ENCODE measurements around the gene MTNR1B. TPM values are rescaled to one million over a fixed set of nuclear protein-coding genes. Genes with fewer than 3 reads are reported as not detected.

Gene MTNR1B
- not detected in 2 replicates for total RNA-seq
- not detected for total RNA-seq (2013)
- polyA plus RNA-seq: not detected in 2 replicates
- not detected in 2 replicates for polyA minus RNA-seq

DNA sequence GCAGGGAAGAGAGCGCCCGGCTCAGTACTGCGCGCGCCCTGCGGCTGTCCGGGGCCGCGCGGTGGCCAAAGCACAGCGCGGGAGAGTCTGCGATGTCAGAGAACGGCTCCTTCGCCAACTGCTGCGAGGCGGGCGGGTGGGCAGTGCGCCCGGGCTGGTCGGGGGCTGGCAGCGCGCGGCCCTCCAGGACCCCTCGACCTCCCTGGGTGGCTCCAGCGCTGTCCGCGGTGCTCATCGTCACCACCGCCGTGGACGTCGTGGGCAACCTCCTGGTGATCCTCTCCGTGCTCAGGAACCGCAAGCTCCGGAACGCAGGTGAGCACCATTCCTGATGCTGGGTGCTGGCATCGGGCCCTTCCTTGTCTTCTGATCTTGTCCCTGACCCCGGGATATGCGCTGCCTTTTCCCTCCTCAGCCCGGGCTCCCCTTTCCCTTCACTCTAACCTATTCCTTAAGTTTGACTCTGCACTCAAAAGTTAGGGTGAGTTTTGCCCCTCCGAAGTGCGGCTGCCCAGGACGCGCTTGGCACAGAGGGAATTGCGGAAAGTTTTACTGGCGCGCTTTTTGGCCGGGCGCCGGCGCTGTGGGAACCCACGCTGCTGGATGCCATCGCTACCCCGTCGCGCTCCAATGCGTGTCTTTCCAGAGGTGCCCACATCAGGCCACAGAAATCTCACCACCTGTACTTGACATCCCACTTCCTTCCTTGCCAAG, at the start of gene MTNR1B:
TSS of gene MTNR1B (plus strand) at position 18 of the 714 bp plus-strand sequence. CDS start at position 93, 75 bp downstream.
- H3K9me3 ChIP-seq (ENCODE audit: control extremely low read depth in 1 of 3, control insufficient read depth in 2 of 3, insufficient read depth in 1 of 3, low read length in 2 of 3): peaks cover 0 to 12% (median 0%) of the 10 kb centered on the region in 3 donors
- POLR2A ChIA-PET: no interaction called here
- peaks cover 0 to 7% (median 0%) of the 10 kb centered on the region in 4 experiments for H3K27me3 ChIP-seq (replicated peaks in 1 of 4; ENCODE audit: control extremely low read depth in 1 of 4, control insufficient read depth in 3 of 4, insufficient read depth in 4 of 4, low read length in 3 of 4)
- no peaks in the 10 kb centered on the region for H3K36me3 ChIP-seq (replicated peaks in 1 of 2; ENCODE audit: control extremely low read depth in 1 of 2, control insufficient read depth in 1 of 2, extremely low read depth in 1 of 2, insufficient read depth in 2 of 2, low read length in 1 of 2)
- no peak for DNase-seq
- H3K4me3 ChIP-seq (ENCODE audit: control extremely low read depth in 1 of 5, extremely low read depth in 1 of 5, insufficient read depth in 1 of 5, low read depth in 2 of 5, low read length in 4 of 5): no peak within 1 kb of the TSS
- no peaks in the 10 kb centered on the region for H4K20me1 ChIP-seq (ENCODE audit: control insufficient read depth, insufficient read depth, low read length, poor library complexity, severe bottlenecking)
- 23% methylated on average over 54 of the region's 58 CpGs for WGBS (ENCODE audit: insufficient coverage)
- Mint-ChIP-seq H3K4me1 (no peaks in the 10 kb centered on the region), H3K4me3 (no peak within 1 kb of the TSS), H3K9me3 (ENCODE audit: insufficient read depth) (peaks cover 2% of the 10 kb centered on the region), H3K27ac (no peak within 1 kb of the TSS), H3K27me3 (peaks cover 19% of the 10 kb centered on the region)
- no peak within 1 kb of the TSS for H3K9ac ChIP-seq (ENCODE audit: low read length)
- H3K4me2 ChIP-seq (replicated peaks; ENCODE audit: low read depth, low read length, poor library complexity, severe bottlenecking): no peak within 1 kb of the TSS
- intact Hi-C loops (cut with micrococcal nuclease): no loop called here
- TF ChIP-seq EZH2 (IDR thresholded peaks at IDR 0.05; ENCODE audit: borderline replicate concordance, insufficient read depth, low read depth, low read length, poor library complexity, severe bottlenecking): no peak
- TF ChIP-seq, protein P1, sequence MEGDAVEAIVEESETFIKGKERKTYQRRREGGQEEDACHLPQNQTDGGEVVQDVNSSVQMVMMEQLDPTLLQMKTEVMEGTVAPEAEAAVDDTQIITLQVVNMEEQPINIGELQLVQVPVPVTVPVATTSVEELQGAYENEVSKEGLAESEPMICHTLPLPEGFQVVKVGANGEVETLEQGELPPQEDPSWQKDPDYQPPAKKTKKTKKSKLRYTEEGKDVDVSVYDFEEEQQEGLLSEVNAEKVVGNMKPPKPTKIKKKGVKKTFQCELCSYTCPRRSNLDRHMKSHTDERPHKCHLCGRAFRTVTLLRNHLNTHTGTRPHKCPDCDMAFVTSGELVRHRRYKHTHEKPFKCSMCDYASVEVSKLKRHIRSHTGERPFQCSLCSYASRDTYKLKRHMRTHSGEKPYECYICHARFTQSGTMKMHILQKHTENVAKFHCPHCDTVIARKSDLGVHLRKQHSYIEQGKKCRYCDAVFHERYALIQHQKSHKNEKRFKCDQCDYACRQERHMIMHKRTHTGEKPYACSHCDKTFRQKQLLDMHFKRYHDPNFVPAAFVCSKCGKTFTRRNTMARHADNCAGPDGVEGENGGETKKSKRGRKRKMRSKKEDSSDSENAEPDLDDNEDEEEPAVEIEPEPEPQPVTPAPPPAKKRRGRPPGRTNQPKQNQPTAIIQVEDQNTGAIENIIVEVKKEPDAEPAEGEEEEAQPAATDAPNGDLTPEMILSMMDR (IDR thresholded peaks at IDR 0.05): no peak
- no peak within 1 kb of the TSS for H2AFZ ChIP-seq (ENCODE audit: insufficient read depth, low read depth, low read length, poor library complexity, severe bottlenecking)
- CTCF ChIA-PET: no interaction called here
- H3K27ac ChIP-seq (ENCODE audit: low read length in 2 of 2): no peak within 1 kb of the TSS
- H3K4me1 ChIP-seq (ENCODE audit: control insufficient read depth in 2 of 2, insufficient read depth in 2 of 2, low read length in 2 of 2): no peaks in the 10 kb centered on the region
- no peaks in the 10 kb centered on the region for H3K79me2 ChIP-seq (ENCODE audit: control insufficient read depth, insufficient read depth, low read length)
- ATAC-seq (ENCODE audit: low read depth): no peak

DNA sequence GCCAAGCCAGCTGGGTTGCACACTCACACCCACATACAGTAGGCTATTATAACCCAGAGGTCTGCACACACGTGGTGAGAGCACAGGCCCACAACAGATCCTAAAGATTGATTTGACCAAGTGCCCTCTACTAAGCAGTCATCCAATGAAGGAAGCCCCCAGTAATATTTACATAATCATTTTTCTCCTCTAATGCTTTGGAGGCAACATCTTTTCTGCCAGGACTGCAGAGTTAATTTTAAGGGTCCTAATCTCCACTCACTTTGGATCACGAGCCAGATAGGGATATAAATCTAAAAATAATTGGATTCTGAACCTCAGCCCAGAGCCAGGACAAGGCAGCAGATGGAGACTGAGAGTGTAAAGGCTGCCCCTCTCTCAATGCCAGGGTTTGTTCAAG, 49.1 kb upstream of the MTNR1B start:
- Histone ChIP-seq H2AFZ (ENCODE audit: insufficient read depth, low read depth, low read length, poor library complexity, severe bottlenecking) (no peak overlapping the region), H3K27me3 (replicated peaks in 1 of 4; ENCODE audit: control extremely low read depth in 1 of 4, control insufficient read depth in 3 of 4, insufficient read depth in 4 of 4, low read length in 3 of 4) (no peaks in the 10 kb centered on the region), H3K27ac (ENCODE audit: low read length in 2 of 2) (no peak overlapping the region), H3K9me3 (ENCODE audit: control extremely low read depth in 1 of 3, control insufficient read depth in 2 of 3, insufficient read depth in 1 of 3, low read length in 2 of 3) (peaks cover 2 to 10% (median 7%) of the 10 kb centered on the region in 3 donors), H3K9ac (ENCODE audit: low read length) (no peak overlapping the region), H4K20me1 (ENCODE audit: control insufficient read depth, insufficient read depth, low read length, poor library complexity, severe bottlenecking) (no peaks in the 10 kb centered on the region), H3K36me3 (replicated peaks in 1 of 2; ENCODE audit: control extremely low read depth in 1 of 2, control insufficient read depth in 1 of 2, extremely low read depth in 1 of 2, insufficient read depth in 2 of 2, low read length in 1 of 2) (no peaks in the 10 kb centered on the region), H3K79me2 (ENCODE audit: control insufficient read depth, insufficient read depth, low read length) (no peaks in the 10 kb centered on the region), H3K4me3 (ENCODE audit: control extremely low read depth in 1 of 5, extremely low read depth in 1 of 5, insufficient read depth in 1 of 5, low read depth in 2 of 5, low read length in 4 of 5) (no peak overlapping the region), H3K4me1 (ENCODE audit: control insufficient read depth in 2 of 2, insufficient read depth in 2 of 2, low read length in 2 of 2) (no peaks in the 10 kb centered on the region), H3K4me2 (replicated peaks; ENCODE audit: low read depth, low read length, poor library complexity, severe bottlenecking) (no peak overlapping the region)
- intact Hi-C loops (cut with micrococcal nuclease): no loop called here
- no peak overlapping the region for H3K4me3 Mint-ChIP-seq
- peaks cover 8% of the 10 kb centered on the region for H3K9me3 Mint-ChIP-seq (ENCODE audit: insufficient read depth)
- H3K27me3 Mint-ChIP-seq: no peaks in the 10 kb centered on the region
- H3K27ac Mint-ChIP-seq: no peak overlapping the region
- POLR2A ChIA-PET: no interaction called here
- TF ChIP-seq, protein P1 (IDR thresholded peaks at IDR 0.05): no peak
- CTCF ChIA-PET: no interaction called here
- ATAC-seq (ENCODE audit: low read depth): no peak
- WGBS (ENCODE audit: insufficient coverage): 50% methylated on average over 1 of the region's 2 CpGs
- H3K4me1 Mint-ChIP-seq: no peaks in the 10 kb centered on the region
- DNase-seq: no peak

Data from B cell (primary cell).